HL-60 (cell line): ENCODE measurements around the gene WDFY2.

ENCODE experiments used
- CTCF ChIP-seq: IDR thresholded peaks from one replicate; pipeline ENCODE4 v1.5.1; 2011; ENCODE audit warnings: low read length, control low read depth, inconsistent platforms; ENCODE audit not compliant: insufficient read depth
- REST ChIP-seq: IDR thresholded peaks from 2 replicates; pipeline ENCODE4 v1.6.1; 2012; ENCODE audit warnings: low read depth; ENCODE audit not compliant: insufficient replicate concordance

GRCh38 chr13:51799261-51799660, 215.0 kb downstream of the WDFY2 start:
- TF ChIP-seq CTCF (no peak), REST (no peak)
